Natural killer cell (primary cell): ENCODE data around the gene BNIP5. TPM values are rescaled to one million over a fixed set of nuclear protein-coding genes. Genes with fewer than 3 reads are reported as not detected.

ENCODE experiments used
- ATAC-seq, 3 donors: fragments of 150-1000 bp in 2 of 3; fragments of 200-7000 bp in 1 of 3; cut with Tn5 transposase; 1 replicate in 1 of 3; 2 replicates in 2 of 3; pipeline ENCODE4 v1.10.0; 2021; ENCODE audit warnings: mild to moderate bottlenecking in 2 of 3, moderate library complexity in 2 of 3
- DNase-seq, 2 donors: peaks; one replicate each; pipeline versions ENCODE4 v3.0.0 to v3.0.0-alpha.2; 2013 to 2021; ENCODE audit warnings: mixed read lengths in 1 of 2
- H3K27ac ChIP-seq: one replicate; pipeline ENCODE4 v1.5.1; 2013; ENCODE audit warnings: mild to moderate bottlenecking, low read length
- H3K27me3 ChIP-seq: one replicate; pipeline ENCODE4 v1.6.1; 2013; ENCODE audit warnings: low read length; ENCODE audit not compliant: control insufficient read depth, insufficient read depth
- H3K36me3 ChIP-seq: one replicate; pipeline ENCODE4 v1.6.1; 2013; ENCODE audit warnings: low read length; ENCODE audit not compliant: control insufficient read depth, insufficient read depth
- H3K4me1 ChIP-seq: one replicate; pipeline ENCODE4 v1.6.1; 2013; ENCODE audit warnings: low read length; ENCODE audit not compliant: control insufficient read depth, insufficient read depth
- H3K4me3 ChIP-seq: one replicate; pipeline ENCODE4 v1.5.1; 2013; ENCODE audit warnings: low read length
- H3K9me3 ChIP-seq: one replicate; pipeline ENCODE4 v1.6.1; 2013; ENCODE audit warnings: low read length; ENCODE audit not compliant: control insufficient read depth, insufficient read depth
- H3K27ac Mint-ChIP-seq, 2 donors: one replicate each; pipeline ENCODE4 v1.8.0; 2022; ENCODE audit warnings: mild to moderate bottlenecking in 2 of 2, mixed read lengths in 2 of 2, moderate library complexity in 1 of 2
- H3K27me3 Mint-ChIP-seq, 2 donors: one replicate each; pipeline ENCODE4 v1.8.0; 2022; ENCODE audit warnings: low read depth in 2 of 2, mixed read lengths in 2 of 2
- H3K36me3 Mint-ChIP-seq: one replicate; pipeline ENCODE4 v1.8.0; 2022; ENCODE audit warnings: mixed read lengths
- H3K4me1 Mint-ChIP-seq, 2 donors: one replicate each; pipeline ENCODE4 v1.8.0; 2022; ENCODE audit warnings: mixed read lengths in 2 of 2
- H3K4me3 Mint-ChIP-seq: one replicate; pipeline ENCODE4 v1.8.0; 2022; ENCODE audit warnings: mild to moderate bottlenecking, moderate library complexity, mixed read lengths
- H3K9me3 Mint-ChIP-seq, 2 donors: one replicate each; pipeline ENCODE4 v1.8.0; 2022; ENCODE audit warnings: mixed read lengths in 2 of 2
- CTCF ChIP-seq: fragments of 200-600 bp; IDR thresholded peaks from one replicate; pipeline ENCODE4 v1.8.0; 2022; ENCODE audit warnings: antibody characterized with exemption
- WGBS: methylation state at CpG from one replicate; pipeline ENCODE4 v1.1.7; 2013; ENCODE audit warnings: missing lambda C conversion rate; ENCODE audit not compliant: insufficient coverage; 5-methylcytosine and 5-hydroxymethylcytosine counted together
- intact Hi-C: fragments of 100-400 bp; cut with micrococcal nuclease; formaldehyde crosslinking; loops from one replicate; pipeline ENCODE4 v1.14.2; 2022
- total RNA-seq, 4 donors: library from RNA; stranded (reverse); fragments of 120-200 nt in 1 of 4; gene quantifications; one replicate each; pipeline versions ENCODE4 v1.2.3 to v1.2.4, GENCODE V29; 2013 to 2022

The BNIP5 gene
- total RNA-seq, 3 donors from 2014 or later (not counting 1 experiment from before 2014, with no cell fraction given): not detected

GRCh38 chr6:36301781-36302180, 34.9 kb downstream of the BNIP5 start:
- H3K4me1 Mint-ChIP-seq: peaks cover 7 to 9% of the 10 kb centered on the region in 2 donors
- Histone ChIP-seq H3K27ac (no peak overlapping the region), H3K4me3 (no peak overlapping the region), H3K36me3 (no peaks in the 10 kb centered on the region), H3K4me1 (peaks cover 6% of the 10 kb centered on the region), H3K27me3 (no peaks in the 10 kb centered on the region), H3K9me3 (no peaks in the 10 kb centered on the region)
- peaks cover 13 to 15% of the 10 kb centered on the region in 2 donors for H3K27me3 Mint-ChIP-seq
- ATAC-seq (no peak), DNase-seq (peak in 1 of 2 donors; percentile 11)
- no peak for TF ChIP-seq CTCF
- intact Hi-C loops: loop anchor here (1.0 kb wide), 1 partner anchor 59 kb away; no protein-coding TSS in a partner anchor
- H3K27ac Mint-ChIP-seq: no peak overlapping the region
- no peak overlapping the region for H3K4me3 Mint-ChIP-seq
- no peaks in the 10 kb centered on the region for H3K36me3 Mint-ChIP-seq
- WGBS: 81% methylated on average over 7 of the region's 7 CpGs
- H3K9me3 Mint-ChIP-seq: no peaks in the 10 kb centered on the region

- H3K36me3 Mint-ChIP-seq: no peaks in the 10 kb centered on the region
- H3K27ac Mint-ChIP-seq: no peak overlapping the region
- peaks cover 13 to 15% of the 10 kb centered on the region in 2 donors for H3K27me3 Mint-ChIP-seq
- DNase-seq: no peak
- H3K27ac ChIP-seq: no peak overlapping the region
- H3K9me3 ChIP-seq: no peaks in the 10 kb centered on the region
- H3K4me1 Mint-ChIP-seq: peaks cover 7 to 9% of the 10 kb centered on the region in 2 donors
- H3K9me3 Mint-ChIP-seq: no peaks in the 10 kb centered on the region
- H3K36me3 ChIP-seq: no peaks in the 10 kb centered on the region
- 78% methylated on average over 8 of the region's 10 CpGs for WGBS
- TF ChIP-seq CTCF: no peak
- no peak for ATAC-seq
- H3K4me3 Mint-ChIP-seq: no peak overlapping the region
- peaks cover 6% of the 10 kb centered on the region for H3K4me1 ChIP-seq
- no peak overlapping the region for H3K4me3 ChIP-seq
- intact Hi-C loops: no loop called here
- no peaks in the 10 kb centered on the region for H3K27me3 ChIP-seq
Observed at GRCh38 chr6:36301085-36301658, 35.5 kb downstream of the BNIP5 start.

- H3K36me3 ChIP-seq: no peaks in the 10 kb centered on the region
- no peaks in the 10 kb centered on the region for H3K36me3 Mint-ChIP-seq
- no peak overlapping the region for H3K27ac Mint-ChIP-seq
- WGBS: no CpG with 5 or more reads among the region's 4 CpGs
- H3K9me3 Mint-ChIP-seq: no peaks in the 10 kb centered on the region
- H3K27me3 ChIP-seq: no peaks in the 10 kb centered on the region
- no peak for TF ChIP-seq CTCF
- peaks cover 7 to 9% of the 10 kb centered on the region in 2 donors for H3K4me1 Mint-ChIP-seq
- no peak overlapping the region for H3K27ac ChIP-seq
- H3K9me3 ChIP-seq: no peaks in the 10 kb centered on the region
- H3K4me1 ChIP-seq: peaks cover 6% of the 10 kb centered on the region
- DNase-seq (no peak), ATAC-seq (no peak)
- intact Hi-C loops: no loop called here
- no peak overlapping the region for H3K4me3 Mint-ChIP-seq
- H3K4me3 ChIP-seq: no peak overlapping the region
- peaks cover 13 to 18% of the 10 kb centered on the region in 2 donors for H3K27me3 Mint-ChIP-seq
Observed at GRCh38 chr6:36298027-36298426, 38.7 kb downstream of the BNIP5 start.

GRCh38 chr6:36297511-36297910, 39.2 kb downstream of the BNIP5 start:
- Histone ChIP-seq H3K36me3 (no peaks in the 10 kb centered on the region), H3K4me3 (no peak overlapping the region), H3K9me3 (no peaks in the 10 kb centered on the region), H3K27me3 (no peaks in the 10 kb centered on the region), H3K27ac (no peak overlapping the region), H3K4me1 (peaks cover 3% of the 10 kb centered on the region)
- TF ChIP-seq CTCF: no peak
- DNase-seq (no peak), ATAC-seq (no peak)
- no peak overlapping the region for H3K27ac Mint-ChIP-seq
- peaks cover 4 to 5% of the 10 kb centered on the region in 2 donors for H3K4me1 Mint-ChIP-seq
- H3K4me3 Mint-ChIP-seq: no peak overlapping the region
- peaks cover 12 to 18% of the 10 kb centered on the region in 2 donors for H3K27me3 Mint-ChIP-seq
- intact Hi-C loops: no loop called here
- WGBS: 96% methylated on average over 4 of the region's 7 CpGs
- H3K36me3 Mint-ChIP-seq: no peaks in the 10 kb centered on the region
- H3K9me3 Mint-ChIP-seq: no peaks in the 10 kb centered on the region
